Smooth muscle cell (in vitro differentiated cells): ENCODE data around the gene MBD3. TPM values are rescaled to one million over a fixed set of nuclear protein-coding genes. Genes with fewer than 3 reads are reported as not detected.

ENCODE experiments used
- DNase-seq: peaks from one replicate; lab custom pipeline; 2025; ENCODE audit not compliant: unreplicated experiment; lab: John Stamatoyannopoulos, UW
- H2AFZ ChIP-seq: fragments of 200-600 bp; sonication (generic); 2 replicates; pipeline ENCODE4 v1.6.0; 2016; ENCODE audit warnings: antibody characterized with exemption, low read depth, mild to moderate bottlenecking
- H3F3A ChIP-seq: fragments of 200-600 bp; sonication (generic); 2 replicates; pipeline ENCODE4 v1.6.0; 2017; ENCODE audit warnings: antibody characterized with exemption, low read depth
- H3K27ac ChIP-seq: fragments of 200-600 bp; sonication (generic); 2 replicates; pipeline ENCODE4 v1.5.1; 2016; ENCODE audit warnings: low read depth, mild to moderate bottlenecking
- H3K27me3 ChIP-seq: fragments of 200-600 bp; sonication (generic); 2 replicates; pipeline ENCODE4 v1.6.1; 2016; ENCODE audit warnings: low read depth, mild to moderate bottlenecking
- H3K36me3 ChIP-seq: fragments of 200-600 bp; sonication (generic); 2 replicates; pipeline ENCODE4 v1.5.1; 2016; ENCODE audit warnings: low read depth
- H3K4me1 ChIP-seq: fragments of 200-600 bp; sonication (generic); 2 replicates; pipeline ENCODE4 v1.5.1; 2016; ENCODE audit warnings: low read depth
- H3K4me2 ChIP-seq: fragments of 200-600 bp; sonication (generic); 2 replicates; pipeline ENCODE4 v1.6.0; 2016; ENCODE audit warnings: mild to moderate bottlenecking
- H3K4me3 ChIP-seq: fragments of 200-600 bp; sonication (generic); 2 replicates; pipeline ENCODE4 v1.5.1; 2016; ENCODE audit warnings: mild to moderate bottlenecking
- H3K79me2 ChIP-seq: fragments of 200-600 bp; sonication (generic); 2 replicates; pipeline ENCODE4 v1.6.0; 2016; ENCODE audit warnings: low read depth, mild to moderate bottlenecking
- H3K9ac ChIP-seq: fragments of 200-600 bp; sonication (generic); 2 replicates; pipeline ENCODE4 v1.6.0; 2016; ENCODE audit warnings: low read depth
- H3K9me3 ChIP-seq: fragments of 200-600 bp; sonication (generic); replicated peaks from 2 replicates; pipeline ENCODE4 v1.5.1; 2016; ENCODE audit warnings: low read depth
- H4K20me1 ChIP-seq: fragments of 200-600 bp; sonication (generic); 2 replicates; pipeline ENCODE4 v1.6.0; 2016; ENCODE audit warnings: low read depth
- CTCF ChIP-seq: fragments of 200-600 bp; sonication (generic); IDR thresholded peaks from 2 replicates; pipeline ENCODE4 v1.5.1; 2017; ENCODE audit warnings: borderline replicate concordance, mild to moderate bottlenecking, antibody characterized with exemption; ENCODE audit not compliant: insufficient read depth, poor library complexity, severe bottlenecking
- WGBS: methylation state at CpG from one replicate; pipeline ENCODE4 v1.1.7; 2016; ENCODE audit warnings: low lambda C conversion rate; 5-methylcytosine and 5-hydroxymethylcytosine counted together
- polyA plus RNA-seq: library from polyadenylated mRNA; unstranded; fragments of >200 nt; fragmentation: Nextera tagmentation; extraction: Ambion mirVana; gene quantifications from 2 replicates; pipeline ENCODE4 v1.2.1, GENCODE V29; 2016
- total RNA-seq: library from RNA; depleted of rRNA; stranded (reverse); fragments of >200 nt; gene quantifications from 2 replicates; pipeline ENCODE4 v1.2.3, GENCODE V29; 2014

Gene MBD3
- total and polyA plus RNA-seq, 2 experiments from 2014 or later: 40.3 to 47.3 TPM

- Histone ChIP-seq H3K9ac (no peak overlapping the region), H3K27ac (no peak overlapping the region), H3K4me1 (no peaks in the 10 kb centered on the region), H3K79me2 (peaks cover 13% of the 10 kb centered on the region), H3K36me3 (peaks cover 3% of the 10 kb centered on the region), H3K4me3 (no peak overlapping the region), H3K27me3 (no peaks in the 10 kb centered on the region), H4K20me1 (peaks cover 40% of the 10 kb centered on the region), H3F3A (no peaks in the 10 kb centered on the region), H3K4me2 (no peak overlapping the region), H3K9me3 (no peaks in the 10 kb centered on the region), H2AFZ (no peak overlapping the region)
- no peak for DNase-seq
- 98% methylated on average over 22 of the region's 22 CpGs for WGBS
- no peak for TF ChIP-seq CTCF
Observed at GRCh38 chr19:1580957-1581356, 11.7 kb downstream of the MBD3 start.

DNA sequence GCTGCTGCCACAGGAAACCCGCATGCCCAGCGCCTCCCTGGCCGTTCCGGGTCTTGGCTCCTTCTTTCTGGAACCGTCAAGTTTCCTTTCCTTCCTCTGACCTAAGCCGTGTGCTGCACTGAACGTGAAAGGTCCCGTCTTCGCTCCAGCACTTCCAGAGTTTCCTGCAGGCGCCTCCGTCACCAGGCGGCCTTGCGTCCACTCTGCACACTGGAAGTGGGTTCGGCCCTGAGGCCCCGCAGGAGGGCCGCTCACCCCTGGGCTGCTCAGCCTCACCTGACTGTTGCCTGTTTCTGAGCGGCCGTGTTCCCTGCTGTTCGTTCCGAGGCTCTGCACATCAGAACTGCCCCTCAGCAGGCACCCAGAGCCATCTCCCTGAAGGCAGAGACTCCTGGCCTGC is 12.3 kb downstream of the MBD3 start:
- Histone ChIP-seq H3K27me3 (no peaks in the 10 kb centered on the region), H3K4me3 (no peak overlapping the region), H4K20me1 (peaks cover 35% of the 10 kb centered on the region), H3K9me3 (no peaks in the 10 kb centered on the region), H3F3A (no peaks in the 10 kb centered on the region), H3K4me2 (no peak overlapping the region), H2AFZ (no peak overlapping the region), H3K4me1 (no peaks in the 10 kb centered on the region), H3K79me2 (peaks cover 7% of the 10 kb centered on the region), H3K9ac (no peak overlapping the region), H3K27ac (no peak overlapping the region), H3K36me3 (peaks cover 3% of the 10 kb centered on the region)
- TF ChIP-seq CTCF: no peak
- 98% methylated on average over 20 of the region's 20 CpGs for WGBS
- no peak for DNase-seq

DNA sequence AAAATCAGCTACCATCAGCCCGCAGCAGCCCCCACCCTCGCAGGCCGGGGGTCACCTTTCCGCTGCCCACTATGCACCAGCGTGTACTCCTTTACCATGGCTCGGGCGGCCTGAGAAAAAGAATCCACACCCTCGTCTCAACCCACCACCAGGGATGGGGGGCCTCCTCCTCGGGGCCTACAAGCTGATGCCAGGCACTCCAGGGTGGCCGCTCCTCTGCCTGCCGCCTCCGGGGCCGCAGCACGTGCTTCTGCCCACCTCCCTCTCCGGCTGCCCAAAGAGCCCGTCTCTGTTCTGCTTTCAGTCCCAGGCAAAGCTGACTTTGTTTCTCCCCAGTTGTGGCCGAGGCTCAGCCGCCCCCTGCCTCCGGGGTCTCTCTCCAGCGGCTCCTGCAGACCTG is 13.4 kb downstream of the MBD3 start:
- no peak overlapping the region for H3K4me3 ChIP-seq
- WGBS: 96% methylated on average over 19 of the region's 20 CpGs
- no peaks in the 10 kb centered on the region for H3K4me1 ChIP-seq
- peaks cover 3% of the 10 kb centered on the region for H3K36me3 ChIP-seq
- H3K79me2 ChIP-seq: peaks cover 2% of the 10 kb centered on the region
- no peak overlapping the region for H3K9ac ChIP-seq
- DNase-seq: no peak
- H3K4me2 ChIP-seq: no peak overlapping the region
- no peaks in the 10 kb centered on the region for H3K27me3 ChIP-seq
- no peaks in the 10 kb centered on the region for H3K9me3 ChIP-seq
- no peak overlapping the region for H2AFZ ChIP-seq
- H3K27ac ChIP-seq: no peak overlapping the region
- peaks cover 26% of the 10 kb centered on the region for H4K20me1 ChIP-seq
- no peak for TF ChIP-seq CTCF
- no peaks in the 10 kb centered on the region for H3F3A ChIP-seq

GRCh38 chr19:1577929-1578618 is 14.6 kb downstream of the MBD3 start:
- no peaks in the 10 kb centered on the region for H3K4me1 ChIP-seq
- WGBS: 96% methylated on average over 43 of the region's 49 CpGs
- H3F3A ChIP-seq: no peaks in the 10 kb centered on the region
- no peak for DNase-seq
- H3K9me3 ChIP-seq: no peaks in the 10 kb centered on the region
- H3K4me3 ChIP-seq: no peak overlapping the region
- no peak overlapping the region for H3K4me2 ChIP-seq
- TF ChIP-seq CTCF: no peak
- H3K79me2 ChIP-seq: no peaks in the 10 kb centered on the region
- H3K27ac ChIP-seq: no peak overlapping the region
- no peaks in the 10 kb centered on the region for H3K27me3 ChIP-seq
- H3K36me3 ChIP-seq: peaks cover 3% of the 10 kb centered on the region
- H4K20me1 ChIP-seq: peaks cover 14% of the 10 kb centered on the region
- H3K9ac ChIP-seq: no peak overlapping the region
- no peak overlapping the region for H2AFZ ChIP-seq
